ENCODE data around the gene XXYLT1. TPM values are rescaled to one million over a fixed set of nuclear protein-coding genes. Genes with fewer than 3 reads are reported as not detected.

The XXYLT1 gene
- total and polyA plus RNA-seq, 10 of the 15 experiments (the other 5 are each of a cell fraction or from before 2014, with no cell fraction given): 1.2 to 14.2 (median 9.3) TPM

GRCh38 chr3:195045481-195046210 is 225.3 kb downstream of the XXYLT1 start:
- CTCF ChIA-PET: interaction anchor here (1.0 kb wide), 1 partner anchor 61 kb away, joined by 3 read pairs; no protein-coding TSS in a partner anchor
- Histone ChIP-seq H3K27me3 (replicated peaks in 1 of 2; ENCODE audit: control insufficient read depth in 2 of 2, insufficient read depth in 2 of 2, low read length in 1 of 2) (no peaks in the 10 kb centered on the region; a peak in 2 of 4 replicates), H2AFZ (ENCODE audit: control insufficient read depth, low read depth, low read length) (no peak overlapping the region), H3K27ac (ENCODE audit: control insufficient read depth, insufficient read depth) (no peak overlapping the region), H3K9ac (ENCODE audit: control insufficient read depth, insufficient read depth, low read length) (no peak overlapping the region), H3K4me1 (ENCODE audit: control insufficient read depth, insufficient read depth, low read length) (no peaks in the 10 kb centered on the region), H3K9me3 (replicated peaks; ENCODE audit: control insufficient read depth, insufficient read depth, low read length) (no peaks in the 10 kb centered on the region), H3K4me2 (ENCODE audit: control insufficient read depth, insufficient read depth) (no peak overlapping the region), H4K20me1 (ENCODE audit: control insufficient read depth, insufficient read depth) (no peaks in the 10 kb centered on the region), H3K4me3 (no peak overlapping the region), H3K36me3 (ENCODE audit: control insufficient read depth in 2 of 2, insufficient read depth in 2 of 2, low read length in 1 of 2) (no peaks in the 10 kb centered on the region), H3K79me2 (ENCODE audit: control insufficient read depth, insufficient read depth, low read length) (no peaks in the 10 kb centered on the region)
- DNase-seq (ENCODE audit: low read depth, low spot score): no peak
- BruUV-seq (replicated peaks): no TSS peak
- POLR2A ChIA-PET: interaction anchor here (0.5 kb wide), 1 partner anchor 1448 kb away, joined by 3 read pairs; no protein-coding TSS in a partner anchor
- no peak for ATAC-seq
- RAD21 ChIA-PET (ENCODE audit: unreplicated experiment): no interaction called here
- 37% methylated on average over 17 of the region's 17 CpGs for WGBS (ENCODE audit: insufficient coverage, insufficient replicate concordance, low lambda C conversion rate, missing lambda C conversion rate)
- FAIRE-seq: no peak
- SMC1A ChIA-PET (ENCODE audit: uncharacterized antibody, unreplicated experiment): no interaction called here
- in situ Hi-C loops (cut with MboI): no loop called here
- intact Hi-C loops (cut with micrococcal nuclease; ENCODE audit: unreplicated experiment): no loop called here
- TF ChIP-seq SP1 (IDR thresholded peaks at IDR 0.05; ENCODE audit: low read depth, low read length): no peak
- TF ChIP-seq PAX8 (IDR thresholded peaks at IDR 0.05): no peak
- TF ChIP-seq HDAC6 (IDR thresholded peaks at IDR 0.05; ENCODE audit: unreplicated experiment): no peak
- no peak for TF ChIP-seq JUND (IDR thresholded peaks at IDR 0.05; ENCODE audit: low read depth, low read length)
- TF ChIP-seq ZBTB11 (CRISPR knock-in tag; IDR thresholded peaks at IDR 0.05): no peak
- TF ChIP-seq PKNOX1 (IDR thresholded peaks at IDR 0.05): no peak
- no peak for TF ChIP-seq ZNF622 (IDR thresholded peaks at IDR 0.05)
- TF ChIP-seq CUX1 (IDR thresholded peaks at IDR 0.05; ENCODE audit: insufficient replicate concordance, low read depth, low read length): no peak
- TF ChIP-seq IRF3 (IDR thresholded peaks at IDR 0.05): no peak
- no peak for TF ChIP-seq CREM (IDR thresholded peaks at IDR 0.05; ENCODE audit: low read depth)
- TF ChIP-seq NR2C2 (IDR thresholded peaks at IDR 0.05; ENCODE audit: borderline replicate concordance, control insufficient read depth, insufficient read length, low read depth): no peak
- TF ChIP-seq TCF3 (IDR thresholded peaks at IDR 0.05; ENCODE audit: borderline replicate concordance, insufficient read depth, low read depth, low read length): no peak
- no peak for TF ChIP-seq CHD2 (IDR thresholded peaks at IDR 0.05; ENCODE audit: borderline replicate concordance, low read depth, low read length)
